ENCODE results near the gene LHX5.
"Not testable (repeated sequence)": the region's sequence is repeated elsewhere in the genome, so short reads cannot be mapped to it uniquely, and the experiment has no call there.

LHX5 gene

DNA sequence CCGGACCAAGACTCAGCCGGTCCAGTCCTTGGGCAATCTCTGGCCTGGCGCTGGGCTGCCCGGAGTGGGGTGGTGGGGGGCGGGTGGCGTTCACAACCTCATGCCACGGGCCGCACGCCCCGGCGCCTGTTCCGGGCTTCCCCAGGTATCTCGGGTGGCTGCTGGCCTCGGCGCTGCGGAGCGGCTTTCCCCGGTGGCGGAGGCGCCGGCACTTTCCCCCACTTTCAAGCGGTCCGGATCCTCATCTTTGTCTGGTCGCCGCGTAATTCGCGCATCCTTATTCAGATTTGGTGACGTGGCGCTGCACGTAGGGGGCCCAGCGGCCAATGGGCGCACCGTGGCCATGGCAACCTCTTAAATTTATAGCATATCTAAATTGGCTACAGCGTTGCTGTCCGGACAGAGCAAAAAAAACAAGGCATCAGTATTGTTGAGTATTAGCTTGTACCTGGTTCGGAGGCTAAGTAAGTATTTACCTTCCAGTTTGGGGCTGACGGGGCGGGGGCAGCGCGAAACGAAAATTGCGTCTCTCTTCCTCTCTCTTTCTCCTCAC lies at the start of gene LHX5:
LHX5 (minus strand) TSS at position 253 of the 553 bp plus-strand sequence. CDS start 373 bp downstream, outside the sequence.
- DNase-seq = no peak

DNA sequence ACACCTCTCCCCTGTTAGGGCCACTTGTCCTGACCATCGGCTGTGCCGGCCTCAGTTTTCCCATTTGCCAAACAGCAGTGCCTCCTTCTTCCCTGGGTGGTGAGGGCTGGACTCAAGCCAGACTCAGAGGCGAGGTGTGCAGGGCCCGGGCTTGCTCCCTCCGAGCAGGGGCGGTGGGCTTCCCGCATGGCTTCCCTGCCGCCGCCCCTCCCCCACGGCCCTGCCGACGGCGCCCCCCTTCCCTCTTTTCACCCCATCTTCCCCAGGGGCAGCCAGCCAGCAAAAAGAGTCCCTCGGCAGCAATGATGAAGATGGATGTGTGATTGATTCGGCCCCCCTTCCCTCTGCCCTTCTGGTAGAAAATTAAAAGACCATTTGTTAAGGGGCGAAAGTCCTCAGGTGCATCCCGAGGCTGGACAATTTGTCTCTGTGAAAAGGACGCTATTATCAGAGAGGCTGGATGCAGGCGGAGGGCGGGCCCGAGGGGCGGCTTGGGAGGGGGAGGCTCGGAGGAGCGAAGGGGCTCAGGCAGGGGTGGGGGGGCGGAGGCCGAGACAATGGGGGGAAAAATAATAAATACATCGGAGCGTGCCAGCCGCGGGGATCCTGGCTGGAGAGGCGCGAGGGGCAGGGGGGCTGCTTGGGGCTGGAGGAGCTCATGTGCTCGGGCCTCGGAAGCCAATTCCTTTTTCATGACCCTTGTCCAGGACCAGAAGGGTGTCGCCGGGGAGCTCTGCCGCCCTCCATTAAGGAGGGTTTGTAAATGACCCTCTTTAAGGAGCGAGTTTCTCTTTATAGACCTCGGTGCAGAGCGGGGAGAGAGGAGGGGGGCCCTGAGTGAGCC lies 48.0 kb upstream of the LHX5 start:
- DNase-seq = no peak

DNA sequence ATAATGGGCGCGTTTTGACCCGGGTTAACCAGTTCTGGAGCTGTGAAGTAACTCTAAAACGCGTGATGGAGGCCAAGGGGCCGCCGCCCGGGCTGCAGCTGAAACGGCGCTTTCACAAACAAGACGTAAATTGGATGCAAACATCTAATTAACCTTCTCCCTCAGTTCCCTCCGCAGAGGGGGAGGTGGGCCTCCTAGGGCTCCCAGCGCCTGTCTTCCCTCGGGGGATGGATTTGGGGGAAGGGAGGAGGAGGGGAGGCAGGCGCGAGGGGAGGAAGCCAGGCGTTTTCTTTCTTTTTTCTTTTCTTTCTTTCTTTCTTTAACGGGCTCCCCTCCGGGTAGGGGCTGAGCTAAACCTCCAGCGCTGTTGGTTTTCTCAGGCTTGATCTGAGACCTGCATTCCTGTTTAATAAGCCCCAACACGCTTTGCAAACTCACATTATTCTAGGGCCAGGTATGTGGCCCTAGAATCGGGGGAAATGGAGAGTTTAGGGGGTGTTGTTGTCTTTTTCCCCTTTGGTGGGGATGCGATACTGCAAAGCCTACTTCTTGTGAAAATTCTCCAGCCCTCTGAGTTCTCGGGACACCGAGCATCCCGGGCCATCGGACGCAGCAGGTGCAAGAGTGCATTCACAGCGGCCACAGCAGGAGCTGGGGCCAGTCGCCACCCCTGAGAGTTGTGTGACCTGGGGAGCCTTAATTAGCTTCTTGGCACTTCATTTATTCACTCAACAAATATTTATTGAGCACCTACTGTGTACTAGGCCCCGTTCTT lies 43.6 kb upstream of the LHX5 start:
- DNase-seq = no peak

DNA sequence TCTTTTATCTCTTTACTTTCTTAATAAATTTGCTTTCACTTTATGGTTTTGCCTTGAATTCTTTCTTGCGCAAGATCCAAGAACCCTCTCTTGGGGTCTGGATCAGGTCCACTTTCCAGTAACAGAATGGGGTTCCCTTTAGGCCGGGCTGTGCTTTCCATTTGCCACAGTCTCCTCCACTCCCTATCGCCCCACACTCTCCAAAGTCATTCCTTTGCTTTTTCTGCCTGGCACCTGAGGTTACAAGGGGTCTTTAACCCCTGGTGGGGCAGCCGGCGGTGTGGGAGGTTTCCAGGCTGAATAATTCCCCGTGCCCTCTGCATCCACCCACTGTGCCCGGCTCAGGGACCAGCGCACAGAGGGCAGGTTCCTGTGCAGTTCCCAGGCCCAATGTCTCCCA lies 42.9 kb upstream of the LHX5 start:
- no peak for DNase-seq

DNA sequence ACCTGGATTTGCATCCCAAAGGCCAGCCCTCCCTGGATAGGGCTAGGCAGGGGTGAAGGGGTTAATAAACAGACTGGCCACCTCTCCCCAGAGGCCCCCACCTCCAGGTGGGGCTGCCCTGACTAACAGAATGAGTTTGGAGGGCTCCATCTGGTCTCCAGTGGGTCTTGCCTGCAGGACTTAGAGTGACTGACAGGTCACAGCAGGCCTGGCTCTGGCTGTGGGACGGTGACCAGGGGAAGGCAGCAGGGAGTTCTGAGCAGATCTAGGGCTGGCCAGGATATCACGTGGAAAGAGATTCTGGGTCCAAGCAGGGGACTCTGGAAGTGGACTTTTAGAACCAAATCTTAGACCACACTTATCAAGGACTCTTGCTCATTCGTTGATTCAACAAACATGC lies 40.9 kb upstream of the LHX5 start:
- DNase-seq = no peak

DNA sequence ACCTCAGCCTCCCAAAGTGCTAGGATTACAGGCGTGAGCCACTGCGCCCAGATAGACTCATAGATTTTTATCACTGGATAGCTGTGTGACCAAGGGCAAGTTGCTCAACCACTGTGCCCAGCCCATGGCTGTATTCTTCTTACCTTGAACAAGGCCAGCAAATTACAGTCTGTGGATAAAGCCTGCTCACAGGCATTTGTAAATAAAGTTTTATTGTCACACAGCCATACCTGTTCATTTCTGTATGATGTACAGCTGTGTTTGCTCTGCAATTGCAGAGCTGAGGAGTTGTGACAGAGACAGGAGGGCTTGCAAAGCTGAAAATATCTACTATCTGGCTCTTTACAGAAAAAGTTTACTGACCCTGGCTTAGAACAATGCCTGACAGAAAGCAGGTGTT lies 35.2 kb upstream of the LHX5 start:
- no peak for DNase-seq

DNA sequence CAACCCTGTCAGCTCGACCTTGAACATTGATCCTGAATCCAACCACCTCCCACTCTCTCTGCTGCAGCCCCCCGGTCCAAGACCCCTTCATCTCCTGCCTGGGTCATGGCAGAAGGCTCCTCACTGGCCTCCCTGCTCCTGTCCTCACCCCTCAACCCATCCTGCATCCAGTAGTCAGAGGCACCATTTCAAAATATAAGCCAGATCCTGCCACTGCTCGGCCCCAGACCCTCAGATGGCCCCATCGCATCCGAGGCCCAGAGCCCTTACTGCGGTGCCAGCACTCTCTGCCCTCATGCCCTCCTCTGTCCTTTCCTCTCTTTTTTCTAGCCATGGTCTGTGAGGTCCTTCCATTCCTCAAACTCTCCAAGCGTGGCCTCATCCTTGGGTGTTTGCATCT lies 34.3 kb upstream of the LHX5 start:
- no peak for DNase-seq

DNA sequence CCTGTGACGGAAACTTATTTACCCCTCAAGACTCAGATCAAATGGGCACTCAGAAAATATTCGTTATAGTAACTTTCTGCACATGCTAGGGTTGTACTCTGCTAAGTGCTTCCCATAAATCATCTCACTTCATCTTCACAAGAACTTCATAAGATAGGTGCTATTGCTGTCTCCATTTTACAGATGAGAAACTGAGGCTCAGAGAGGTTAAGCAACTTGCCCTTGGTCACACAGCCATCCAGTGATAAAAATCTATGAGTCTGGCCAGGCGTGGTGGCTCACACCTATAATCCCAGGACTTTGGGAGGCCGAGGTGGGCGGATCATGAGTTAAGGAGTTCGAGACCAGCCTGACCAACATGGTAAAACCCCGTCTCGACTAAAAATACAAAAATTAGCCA lies 33.2 kb upstream of the LHX5 start:
- no peak for DNase-seq

DNA sequence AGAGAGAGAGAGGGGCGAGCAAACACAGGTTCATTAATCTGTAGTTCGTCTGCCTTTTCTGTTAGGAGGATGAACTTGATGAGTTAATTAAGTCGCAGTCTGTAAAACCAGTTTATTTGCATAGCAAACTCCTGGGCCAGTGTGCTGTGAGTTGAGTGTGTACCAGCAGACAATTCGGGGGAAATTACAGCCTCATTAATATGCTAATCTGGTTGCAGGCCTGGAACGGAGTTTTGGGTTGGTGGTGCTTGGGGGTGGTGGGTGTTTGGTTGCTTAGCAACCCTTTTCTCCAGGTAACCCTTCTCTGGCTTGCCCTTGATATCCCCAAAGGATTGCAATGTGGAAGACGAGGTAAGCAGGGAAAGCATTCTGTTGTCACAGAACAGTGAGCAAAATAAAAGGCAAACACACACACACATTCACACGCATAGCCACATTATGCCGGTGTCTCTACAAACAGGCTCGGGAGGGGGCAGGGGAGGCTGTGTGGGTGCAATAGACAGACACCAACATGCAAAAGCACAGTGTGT lies 29.2 kb upstream of the LHX5 start:
- DNase-seq = no peak

DNA sequence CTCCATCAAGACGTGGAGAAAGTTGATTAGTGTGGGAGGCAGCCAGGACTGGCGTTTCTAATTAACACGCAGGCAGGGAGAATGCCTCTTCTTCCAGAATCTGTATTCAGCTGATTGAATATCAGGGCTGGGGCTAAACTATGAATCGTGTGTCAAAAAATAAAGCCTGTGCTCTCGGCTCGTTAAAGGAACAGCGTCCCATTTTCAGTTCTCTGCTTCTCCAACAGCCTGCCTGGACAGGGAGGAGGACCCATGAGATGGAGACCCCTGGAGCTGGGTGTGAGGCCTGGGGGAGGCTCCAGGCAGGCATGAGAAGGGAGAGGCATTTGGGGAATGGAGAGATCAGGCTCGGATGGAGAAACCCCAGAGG lies 28.6 kb upstream of the LHX5 start:
- DNase-seq = no peak

DNA sequence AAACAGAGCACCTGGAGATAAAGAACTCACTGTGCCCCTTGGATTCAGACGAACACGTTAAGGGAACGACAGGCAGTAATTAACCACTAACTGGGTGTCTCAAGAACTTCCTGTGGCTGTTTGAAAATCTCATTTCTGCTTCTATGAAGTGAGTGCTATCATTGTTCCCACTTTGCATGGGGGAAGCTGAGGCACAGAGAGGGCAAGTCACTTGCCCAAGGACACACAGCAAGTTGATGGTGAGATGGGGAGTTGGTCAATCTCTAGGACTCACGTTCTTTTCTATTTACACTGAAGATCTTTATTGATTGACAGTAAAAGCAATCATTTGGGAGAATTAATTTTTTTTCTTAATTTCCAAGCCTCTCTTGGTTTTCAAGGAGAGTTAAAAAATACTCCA lies 26.8 kb upstream of the LHX5 start:
- DNase-seq = no peak

DNA sequence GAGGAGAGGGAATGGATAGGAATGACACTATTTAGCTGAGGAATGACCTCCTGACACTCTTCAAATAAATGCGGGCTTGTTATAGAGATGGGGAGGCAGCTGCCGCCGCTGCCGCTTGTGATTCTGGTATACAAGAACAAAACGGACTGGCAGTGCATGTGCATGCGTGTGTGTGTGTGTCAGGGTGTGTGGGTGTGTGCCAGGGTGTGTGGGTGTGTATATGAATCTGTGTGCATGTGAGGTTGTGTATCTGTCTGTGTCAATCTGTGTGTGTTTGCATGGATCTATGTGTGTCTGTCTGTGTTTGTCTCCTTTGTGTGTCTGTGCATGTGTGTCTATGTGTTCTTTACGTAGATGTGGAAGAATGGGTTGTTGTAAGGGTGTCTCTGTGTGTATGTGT lies 26.0 kb upstream of the LHX5 start:
- no peak for DNase-seq

DNA sequence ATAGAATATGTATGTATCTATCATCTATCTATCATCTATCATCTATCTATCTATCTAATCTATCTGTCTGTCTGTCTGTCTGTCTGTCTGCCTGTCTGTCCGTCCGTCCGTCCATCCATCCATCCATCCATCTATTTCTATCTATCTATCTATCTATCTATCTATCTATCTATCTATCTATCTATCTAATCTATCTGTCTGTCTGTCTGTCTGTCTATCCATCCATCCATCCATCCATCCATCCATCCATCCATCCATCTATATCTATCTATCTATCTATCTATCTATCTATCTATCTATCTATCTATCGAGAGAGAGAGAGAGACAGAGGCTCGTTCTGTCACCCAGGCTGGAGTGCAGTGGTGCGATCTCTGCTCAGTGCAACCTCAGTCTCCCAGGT lies 24.3 kb upstream of the LHX5 start:
- not testable (repeated sequence) for DNase-seq

DNA sequence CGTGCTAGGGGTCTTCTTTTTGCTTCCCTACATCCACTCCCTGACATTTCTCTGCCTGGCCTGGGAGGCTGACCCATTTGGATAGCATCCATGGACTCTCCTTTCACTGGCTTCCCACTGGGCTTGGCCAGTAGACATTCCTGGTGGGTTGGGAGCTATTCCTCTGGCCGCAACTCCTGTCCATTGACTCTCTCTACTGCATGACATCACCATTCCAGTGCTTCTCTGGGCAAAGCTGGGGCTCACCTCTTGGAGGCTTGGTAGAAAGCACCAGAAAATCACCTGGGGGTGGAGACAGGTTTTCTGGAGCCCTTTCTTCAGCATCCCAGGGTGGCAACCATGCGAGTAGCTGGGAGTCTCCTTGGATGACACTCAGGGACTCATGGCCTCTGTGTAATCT lies 16.7 kb upstream of the LHX5 start:
- DNase-seq = no peak

DNA sequence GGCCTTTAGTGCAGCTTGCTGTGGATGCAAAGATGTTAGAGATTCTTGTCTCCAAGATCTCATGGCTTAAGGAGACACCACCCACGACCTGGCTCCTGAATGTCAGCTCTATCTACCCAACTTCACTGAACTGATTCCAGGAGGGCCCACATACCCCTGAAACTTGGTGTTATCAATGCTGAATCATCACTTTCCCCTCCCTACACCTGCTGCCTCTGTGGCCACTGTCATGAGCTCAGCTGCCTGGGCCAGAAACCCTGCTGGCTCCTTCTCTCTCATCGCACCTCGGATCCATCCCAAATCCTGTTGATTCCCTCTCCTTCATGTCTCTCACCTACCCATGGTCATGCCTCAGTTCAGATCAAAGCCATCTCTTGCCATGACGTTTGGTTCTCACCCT lies 15.1 kb upstream of the LHX5 start:
- no peak for DNase-seq

DNA sequence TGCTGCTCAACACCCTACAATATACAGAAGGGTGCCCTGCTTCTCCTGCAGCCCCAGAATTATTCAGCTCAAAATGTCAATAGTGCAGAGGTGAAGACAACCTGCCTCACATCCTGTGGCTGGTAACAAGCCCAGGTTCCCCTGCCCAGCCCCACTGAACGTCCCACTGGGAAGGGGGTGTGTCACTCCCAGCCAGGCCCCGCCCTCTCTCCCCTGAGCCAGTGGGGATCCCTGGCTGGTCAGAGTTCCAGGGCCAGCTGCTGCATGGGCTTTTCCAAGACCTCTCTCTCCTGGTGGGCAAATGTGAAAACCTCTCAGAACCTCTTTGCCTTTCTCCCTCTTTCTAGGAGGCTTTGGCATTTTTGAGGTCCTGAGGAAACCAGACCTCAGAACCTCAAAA lies 13.7 kb upstream of the LHX5 start:
- no peak for DNase-seq

DNA sequence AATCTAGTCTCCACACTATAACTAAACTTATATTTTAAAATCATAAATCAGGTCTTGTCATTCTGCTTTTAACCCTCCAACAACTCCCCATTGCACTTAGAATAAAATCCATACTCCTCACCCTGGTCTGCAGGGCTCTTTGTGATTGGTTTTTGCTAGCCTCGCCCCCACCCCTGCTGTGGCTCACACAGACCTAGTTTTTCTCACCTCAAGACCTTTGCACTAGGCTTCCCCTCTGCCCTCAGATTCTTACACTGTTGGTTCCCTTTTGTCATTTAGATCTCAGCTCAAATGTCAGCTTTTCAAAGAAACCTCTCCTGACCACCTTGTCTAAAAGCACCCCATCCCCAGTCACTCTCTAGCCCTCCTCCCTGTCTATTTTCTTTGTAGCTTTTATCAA lies 10.7 kb upstream of the LHX5 start:
- no peak for DNase-seq

DNA sequence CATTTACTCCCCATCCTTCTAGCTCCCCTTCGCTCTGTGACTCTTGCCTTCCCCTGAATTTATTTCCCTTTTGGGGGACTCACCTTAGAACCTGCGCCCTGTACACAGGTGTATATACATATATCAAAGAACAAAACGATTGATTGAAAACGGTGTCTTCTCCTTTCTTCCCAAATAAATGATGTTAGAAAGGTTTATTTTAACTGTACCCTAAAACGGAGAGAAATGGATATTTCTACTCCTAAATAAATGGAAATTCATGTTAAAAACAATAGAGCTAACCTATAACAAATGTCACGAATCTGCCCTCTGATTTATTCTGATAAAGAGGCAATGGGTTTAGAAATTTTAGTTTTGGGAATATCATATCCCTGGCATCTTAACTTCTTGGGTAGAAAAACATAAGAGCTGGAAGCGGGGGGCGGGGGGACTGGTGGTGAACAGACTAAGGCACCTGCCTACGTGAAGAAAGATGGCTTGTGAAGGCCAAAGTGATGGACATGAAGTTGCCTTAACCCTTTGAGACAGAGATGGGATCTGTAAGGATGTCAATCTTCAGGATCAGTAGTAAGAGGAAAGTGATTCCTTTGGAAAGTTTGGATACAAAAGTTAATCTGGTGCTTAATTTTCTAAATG lies 8.8 kb upstream of the LHX5 start:
- no peak for DNase-seq

DNA sequence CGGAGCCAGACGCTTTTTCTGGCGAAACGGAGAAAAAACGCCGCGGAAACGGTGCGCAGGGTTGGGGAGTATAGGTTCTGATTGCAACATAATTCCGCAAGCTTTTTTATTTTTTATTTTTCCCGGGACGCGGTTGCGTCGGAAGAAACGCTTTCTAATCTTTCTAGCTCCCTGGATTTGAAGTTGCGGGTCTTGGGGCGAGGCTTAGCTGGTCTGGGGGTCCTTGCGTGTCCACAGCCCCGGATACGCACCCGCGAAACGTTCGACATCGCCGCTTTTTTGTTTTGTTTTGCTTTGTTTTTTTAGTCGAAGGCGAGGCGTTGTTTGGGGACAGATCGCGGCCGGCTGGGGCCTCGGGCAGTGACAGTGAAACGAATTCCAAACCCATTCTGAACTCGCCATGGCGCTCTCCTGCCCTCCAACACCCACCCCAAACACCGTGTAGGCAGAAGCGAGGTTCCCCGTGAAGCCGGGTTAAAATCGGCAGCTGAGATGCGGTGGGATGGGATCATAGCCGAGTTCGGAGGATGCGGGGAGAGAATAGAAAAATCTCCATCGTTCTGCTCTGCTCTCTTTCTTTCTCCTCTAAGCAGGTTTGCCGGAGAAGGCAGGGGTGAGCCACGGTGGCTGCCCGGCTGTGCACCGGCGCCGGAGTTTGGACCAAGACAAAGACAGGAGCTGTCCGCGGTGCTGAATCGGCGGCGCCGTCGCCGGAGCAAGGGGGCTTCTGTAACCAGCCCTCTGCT lies 8.1 kb upstream of the LHX5 start:
- DNase-seq = peak; percentile 34

DNA sequence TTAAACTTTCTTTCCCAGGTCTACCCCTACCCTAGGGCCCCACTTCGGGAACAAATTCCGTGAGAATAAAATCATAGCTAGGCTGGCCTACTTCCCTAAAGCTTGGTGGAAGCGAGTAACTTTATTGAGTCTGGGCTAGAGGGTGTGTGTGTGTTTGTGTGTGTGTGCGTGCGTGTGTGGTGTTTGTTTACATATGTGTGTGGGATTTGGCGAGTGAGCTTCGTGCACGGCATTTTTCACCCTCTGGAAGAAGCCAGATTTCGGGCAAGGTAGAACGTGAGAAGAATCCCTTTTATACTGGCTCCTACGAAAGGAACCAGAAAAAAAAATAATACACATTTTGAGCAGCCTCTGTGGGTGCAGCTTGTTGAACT lies 7.5 kb upstream of the LHX5 start:
- no peak for DNase-seq

DNA sequence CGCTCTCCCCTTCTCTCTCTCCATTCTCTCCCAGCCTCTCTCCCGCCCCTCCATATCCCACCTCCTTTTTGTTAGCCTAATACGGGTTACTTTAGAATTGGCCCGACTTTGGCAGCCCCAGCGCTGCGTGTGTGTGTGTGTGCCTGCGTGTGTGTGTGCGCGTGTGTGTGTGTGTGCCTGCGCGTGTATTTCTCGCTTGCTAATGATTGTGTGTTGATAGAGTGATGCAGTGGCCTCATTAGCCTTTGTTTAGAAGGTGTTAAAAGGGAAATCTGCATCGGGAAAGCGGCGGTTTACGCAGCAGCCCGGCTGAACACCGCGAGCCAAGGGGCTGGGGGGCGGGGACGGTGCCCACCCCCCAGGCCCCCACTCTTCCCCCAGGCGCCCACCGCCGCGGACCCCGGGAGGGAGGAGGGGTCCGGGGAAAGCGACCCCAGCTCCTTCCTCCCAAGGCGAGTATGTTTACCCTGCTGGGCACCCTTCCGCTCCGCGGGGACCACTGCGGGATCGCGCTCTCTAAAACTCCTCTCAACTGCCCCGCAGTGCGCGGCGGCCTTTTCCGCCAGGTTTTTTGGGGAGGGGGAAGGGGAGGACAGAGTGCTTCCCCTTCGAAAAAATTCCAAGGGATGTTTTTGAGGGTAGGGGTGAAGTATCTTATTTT lies 6.8 kb upstream of the LHX5 start:
- DNase-seq = no peak

DNA sequence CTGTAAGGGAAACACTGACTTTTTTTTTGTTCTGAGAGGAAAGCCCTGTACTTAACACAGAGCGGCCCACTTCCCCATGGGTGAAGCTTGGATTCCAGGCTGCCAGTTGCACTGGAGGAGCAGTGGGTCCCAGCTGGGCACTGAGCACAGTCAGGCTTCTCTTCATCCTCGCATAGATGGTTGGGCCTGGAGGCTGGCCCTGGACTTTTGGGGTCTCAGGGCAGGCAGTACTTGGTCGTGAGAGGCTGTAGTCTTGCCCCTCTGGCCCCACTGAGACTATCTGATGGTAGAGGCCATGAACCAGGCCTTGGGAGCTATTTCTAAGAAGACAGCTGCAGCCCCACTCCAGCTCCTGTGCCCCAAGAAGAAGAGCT lies 6.2 kb upstream of the LHX5 start:
- DNase-seq = no peak
